Jurkat, Clone E6-1 (cell line): ENCODE results near the gene RSRC1.
"Not testable (repeated sequence)": the region's sequence is repeated elsewhere in the genome, so short reads cannot be mapped to it uniquely, and the experiment has no call there.

Experiments used
- DNase-seq: peaks from one replicate; pipeline ENCODE4 v3.0.0-alpha.2; 2011; ENCODE audit warnings: low read depth, low spot score
- H3K4me3 ChIP-seq: 2 replicates; pipeline ENCODE4 v1.5.1; 2011; ENCODE audit warnings: mild to moderate bottlenecking, low read length, control low read depth, moderate library complexity

The RSRC1 gene

GRCh38 chr3:158355623-158356588, 246.0 kb downstream of the RSRC1 start:
- DNase-seq: no peak
- H3K4me3 ChIP-seq: no peak overlapping the region

- DNase-seq: no peak
- H3K4me3 ChIP-seq: no peak overlapping the region
Measured at GRCh38 chr3:158359339-158359738, 249.4 kb downstream of the RSRC1 start.

GRCh38 chr3:158360756-158361448, 251.0 kb downstream of the RSRC1 start:
- no peak for DNase-seq
- no peak overlapping the region for H3K4me3 ChIP-seq

GRCh38 chr3:158368271-158368670, 258.4 kb downstream of the RSRC1 start:
- no peak overlapping the region for H3K4me3 ChIP-seq
- DNase-seq: no peak

- no peak overlapping the region for H3K4me3 ChIP-seq
- no peak for DNase-seq
Measured at GRCh38 chr3:158369279-158369678, 259.4 kb downstream of the RSRC1 start.

- DNase-seq: no peak
- H3K4me3 ChIP-seq: no peak overlapping the region
Measured at GRCh38 chr3:158379517-158379916, 269.6 kb downstream of the RSRC1 start.

GRCh38 chr3:158381262-158381868, 271.5 kb downstream of the RSRC1 start:
- DNase-seq: no peak
- no peak overlapping the region for H3K4me3 ChIP-seq

GRCh38 chr3:158382479-158382878, 272.6 kb downstream of the RSRC1 start:
- H3K4me3 ChIP-seq: no peak overlapping the region
- no peak for DNase-seq

- no peak overlapping the region for H3K4me3 ChIP-seq
- DNase-seq: no peak
Measured at GRCh38 chr3:158384019-158384418, 274.1 kb downstream of the RSRC1 start.

GRCh38 chr3:158395421-158395820, 285.5 kb downstream of the RSRC1 start:
- no peak for DNase-seq

GRCh38 chr3:158402590-158402989, 292.7 kb downstream of the RSRC1 start:
- DNase-seq: no peak
- H3K4me3 ChIP-seq: no peak overlapping the region

More at GRCh38 chr3:158395421-158395820, 285.5 kb downstream of the RSRC1 start:
- no peak overlapping the region for H3K4me3 ChIP-seq

GRCh38 chr3:158403013-158403412, 293.1 kb downstream of the RSRC1 start:
- H3K4me3 ChIP-seq: no peak overlapping the region
- no peak for DNase-seq

GRCh38 chr3:158404131-158404718, 294.3 kb downstream of the RSRC1 start:
- no peak for DNase-seq
- H3K4me3 ChIP-seq: no peak overlapping the region

GRCh38 chr3:158405507-158405906, 295.6 kb downstream of the RSRC1 start:
- no peak overlapping the region for H3K4me3 ChIP-seq
- no peak for DNase-seq

GRCh38 chr3:158407844-158408517, 298.1 kb downstream of the RSRC1 start:
- no peak overlapping the region for H3K4me3 ChIP-seq
- DNase-seq: no peak

GRCh38 chr3:158408518-158408897, 298.6 kb downstream of the RSRC1 start:
- H3K4me3 ChIP-seq, DNase-seq: not testable (repeated sequence)

GRCh38 chr3:158418035-158418434, 308.1 kb downstream of the RSRC1 start:
- no peak for DNase-seq
- no peak overlapping the region for H3K4me3 ChIP-seq

- no peak overlapping the region for H3K4me3 ChIP-seq
- no peak for DNase-seq
Measured at GRCh38 chr3:158419820-158420653, 310.1 kb downstream of the RSRC1 start.
